HG03108 (cell line): ENCODE data around the gene ARGFX.
"Not testable (repeated sequence)": the region's sequence is repeated elsewhere in the genome, so short reads cannot be mapped to it uniquely, and the experiment has no call there.

Experiments
- ATAC-seq: cut with Tn5 transposase; IDR thresholded peaks from one replicate; pipeline ENCODE4 v1.9.1; 2021; ENCODE audit warnings: moderate library complexity; ENCODE audit not compliant: unreplicated experiment

Gene ARGFX

GRCh38 chr3:121598564-121598963 lies 30.8 kb downstream of the ARGFX start:
- ATAC-seq, result no peak

GRCh38 chr3:121599900-121600299 lies 32.2 kb downstream of the ARGFX start:
- ATAC-seq, result not testable (repeated sequence)

GRCh38 chr3:121601212-121601812 lies 33.6 kb downstream of the ARGFX start:
- no peak for ATAC-seq

DNA sequence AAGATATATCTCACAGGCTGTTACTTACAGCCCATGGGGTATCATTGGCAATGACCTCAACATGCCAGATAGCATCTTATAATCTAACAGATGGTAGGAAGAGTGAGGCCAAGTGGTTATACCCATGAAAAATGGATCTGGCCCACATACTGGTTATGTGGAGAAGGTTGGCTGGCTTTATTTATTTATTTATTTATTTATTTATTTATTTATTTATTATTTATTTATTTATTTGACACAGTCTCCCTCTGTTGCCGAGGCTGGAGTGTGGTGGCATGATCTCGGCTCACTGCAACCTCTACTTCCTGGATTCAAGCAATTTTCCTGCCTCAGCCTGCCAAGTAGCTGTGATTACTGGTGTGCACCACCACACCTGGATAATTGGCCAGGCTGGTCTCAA lies 37.0 kb downstream of the ARGFX start:
- no peak for ATAC-seq

- ATAC-seq, result no peak
Measured at GRCh38 chr3:121606106-121606505, 38.4 kb downstream of the ARGFX start.
